GM10266 (cell line): ENCODE measurements around the gene TAMALIN.

Experiments used
- DNase-seq: peaks from one replicate; pipeline ENCODE4 v3.0.0; 2012; ENCODE audit errors: extremely low spot score
- TF ChIP-seq, protein P1 (sequence below): IDR thresholded peaks from 2 replicates; pipeline ENCODE4 v1.5.1; 2012; ENCODE audit warnings: mild to moderate bottlenecking, low read depth; ENCODE audit not compliant: control insufficient read depth, insufficient read depth; ENCODE audit errors: missing control alignments

Gene TAMALIN

DNA sequence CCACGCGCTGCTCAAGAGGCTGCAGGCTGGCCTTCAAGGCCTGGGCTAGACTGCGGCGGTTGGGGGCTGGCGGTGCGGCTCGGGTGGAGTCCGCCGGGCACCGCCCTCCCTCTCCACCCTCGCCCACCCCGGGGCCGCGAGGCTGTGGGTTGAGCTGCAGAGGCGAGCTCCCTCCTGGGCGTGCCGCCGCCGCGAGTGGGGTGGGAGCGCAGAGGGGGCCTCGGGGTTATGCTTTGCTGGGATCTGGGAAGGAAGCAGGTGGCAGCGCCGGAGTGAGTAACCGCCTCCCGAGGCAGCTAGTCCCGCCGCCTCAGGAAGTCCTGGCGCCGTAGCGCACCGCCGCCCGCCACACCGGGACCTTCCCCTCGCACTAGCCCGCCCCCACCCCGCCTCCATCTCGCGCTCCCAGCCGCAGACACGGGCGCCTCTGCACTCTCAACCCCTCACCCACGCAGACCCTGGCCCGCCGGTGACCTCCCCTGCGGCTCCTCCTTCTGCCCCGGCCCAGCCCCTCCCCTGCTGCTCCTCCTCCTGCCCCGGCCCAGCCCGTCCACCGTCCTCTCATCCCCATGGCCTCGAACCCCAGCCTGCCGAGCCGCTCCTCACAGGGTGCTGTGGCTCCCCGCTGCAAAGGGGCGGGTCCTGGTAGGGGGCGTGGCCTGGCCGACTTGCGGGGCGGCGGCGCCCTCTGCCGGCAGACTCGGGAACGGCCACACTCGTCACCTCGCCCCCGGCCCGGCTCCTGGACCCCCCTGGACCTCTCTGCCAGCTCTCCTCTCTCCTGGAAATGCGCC is 16.6 kb downstream of the TAMALIN start:
- DNase-seq: peak; percentile 94

DNA sequence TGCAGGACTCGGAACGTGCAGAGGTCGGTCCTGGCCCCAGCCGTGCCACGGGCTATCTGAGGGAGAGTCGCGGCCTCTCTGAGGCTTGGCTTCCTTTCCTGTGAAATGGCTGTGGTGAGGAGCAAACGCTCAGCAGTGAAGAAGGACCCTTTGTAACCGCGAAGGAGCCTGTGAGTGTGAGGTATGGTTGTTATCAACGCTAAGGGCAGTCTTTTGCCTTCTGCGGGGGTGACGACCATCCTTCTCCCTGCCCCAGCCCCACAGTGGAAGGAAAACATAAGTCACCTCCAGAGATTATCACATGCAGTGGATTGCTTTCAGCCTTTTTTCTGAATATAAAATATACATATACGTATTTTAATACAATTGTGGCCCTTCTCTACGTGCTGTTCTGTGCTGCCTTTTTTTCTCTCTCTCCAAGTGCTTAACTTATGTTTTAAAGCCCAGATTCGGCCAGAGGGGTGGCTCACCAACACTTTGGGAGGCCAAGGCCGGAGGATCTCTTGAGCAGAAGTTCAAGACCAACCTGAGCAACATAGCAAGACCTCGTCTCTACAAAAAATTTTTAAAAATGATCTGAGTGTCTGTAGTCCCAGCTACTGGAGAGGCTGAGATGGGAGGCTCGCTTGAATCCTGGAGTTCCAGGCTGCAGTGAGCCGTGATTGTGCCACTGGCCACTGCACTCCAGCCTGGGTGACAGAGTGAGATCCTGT is 17.4 kb downstream of the TAMALIN start:
- DNase-seq: no peak
- TF ChIP-seq, protein P1, sequence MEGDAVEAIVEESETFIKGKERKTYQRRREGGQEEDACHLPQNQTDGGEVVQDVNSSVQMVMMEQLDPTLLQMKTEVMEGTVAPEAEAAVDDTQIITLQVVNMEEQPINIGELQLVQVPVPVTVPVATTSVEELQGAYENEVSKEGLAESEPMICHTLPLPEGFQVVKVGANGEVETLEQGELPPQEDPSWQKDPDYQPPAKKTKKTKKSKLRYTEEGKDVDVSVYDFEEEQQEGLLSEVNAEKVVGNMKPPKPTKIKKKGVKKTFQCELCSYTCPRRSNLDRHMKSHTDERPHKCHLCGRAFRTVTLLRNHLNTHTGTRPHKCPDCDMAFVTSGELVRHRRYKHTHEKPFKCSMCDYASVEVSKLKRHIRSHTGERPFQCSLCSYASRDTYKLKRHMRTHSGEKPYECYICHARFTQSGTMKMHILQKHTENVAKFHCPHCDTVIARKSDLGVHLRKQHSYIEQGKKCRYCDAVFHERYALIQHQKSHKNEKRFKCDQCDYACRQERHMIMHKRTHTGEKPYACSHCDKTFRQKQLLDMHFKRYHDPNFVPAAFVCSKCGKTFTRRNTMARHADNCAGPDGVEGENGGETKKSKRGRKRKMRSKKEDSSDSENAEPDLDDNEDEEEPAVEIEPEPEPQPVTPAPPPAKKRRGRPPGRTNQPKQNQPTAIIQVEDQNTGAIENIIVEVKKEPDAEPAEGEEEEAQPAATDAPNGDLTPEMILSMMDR: no peak

More for the DNA sequence above, 16.6 kb downstream of the TAMALIN start:
- TF ChIP-seq, protein P1: peak; percentile 93

- TF ChIP-seq, protein P1: no peak
- DNase-seq: no peak
Observed at GRCh38 chr12:52024845-52025230, 18.1 kb downstream of the TAMALIN start.

- TF ChIP-seq, protein P1: no peak
- DNase-seq: no peak
Observed at GRCh38 chr12:52026263-52026662, 19.5 kb downstream of the TAMALIN start.

GRCh38 chr12:52027085-52027843 is 20.5 kb downstream of the TAMALIN start:
- TF ChIP-seq, protein P1: no peak
- DNase-seq: no peak

GRCh38 chr12:52029685-52030084 is 22.9 kb downstream of the TAMALIN start:
- no peak for DNase-seq
- TF ChIP-seq, protein P1: no peak
